ENCODE measurements around the gene TUSC2.
"Not testable (repeated sequence)": the region's sequence is repeated elsewhere in the genome, so short reads cannot be mapped to it uniquely, and the experiment has no call there.

- TF ChIP-seq CTCF (IDR thresholded peaks at IDR 0.05; ENCODE audit: poor library complexity, severe bottlenecking); POLR2AphosphoS5 (IDR thresholded peaks at IDR 0.05); EP300 (conservative IDR thresholded peaks at IDR 0.05; ENCODE audit: poor library complexity, severe bottlenecking): not testable (repeated sequence)
These were observed 16.0 kb downstream of the TUSC2 start for GRCh38 chr3:50312041-50312440.

Data from neural cell (in vitro differentiated cells).